Fibroblast of lung (primary cell): Measurements from ENCODE around the gene NTNG1.

ENCODE experiments used
- EZH2 ChIP-seq: IDR thresholded peaks from 2 replicates; pipeline ENCODE4 v1.5.1; 2012; ENCODE audit warnings: low read length, control low read depth, mild to moderate bottlenecking; ENCODE audit errors: missing control alignments
- TF ChIP-seq, protein P1 (sequence below), 2 donors: IDR thresholded peaks in 1 of 2; conservative IDR thresholded peaks in 1 of 2; 1 replicate in 1 of 2; 2 replicates in 1 of 2; pipeline ENCODE4 v1.5.1; 2011 to 2012; ENCODE audit warnings: low read length in 2 of 2, control low read depth in 1 of 2, inconsistent platforms in 1 of 2, low read depth in 1 of 2, mild to moderate bottlenecking in 1 of 2

DNA sequence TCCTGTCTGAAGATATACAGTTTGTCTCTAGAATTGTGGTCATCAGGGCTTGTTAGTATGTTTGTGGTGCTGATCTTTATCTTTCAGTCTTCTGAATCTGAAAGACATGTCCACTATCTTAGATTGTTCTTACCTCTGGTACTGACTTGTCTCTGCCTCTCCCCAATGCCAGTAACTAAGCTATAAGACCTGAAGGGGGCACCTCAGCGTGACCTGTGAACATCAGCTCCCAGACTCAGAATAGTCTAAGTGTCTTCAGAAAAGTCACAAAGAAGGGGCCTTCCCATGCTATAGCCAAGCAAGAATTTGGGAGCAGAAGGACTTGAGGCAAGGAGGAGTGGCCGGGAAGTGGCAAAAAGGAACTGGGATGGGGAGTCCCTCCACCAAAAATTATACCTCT, 178.1 kb downstream of the NTNG1 start:
- TF ChIP-seq, protein P1, sequence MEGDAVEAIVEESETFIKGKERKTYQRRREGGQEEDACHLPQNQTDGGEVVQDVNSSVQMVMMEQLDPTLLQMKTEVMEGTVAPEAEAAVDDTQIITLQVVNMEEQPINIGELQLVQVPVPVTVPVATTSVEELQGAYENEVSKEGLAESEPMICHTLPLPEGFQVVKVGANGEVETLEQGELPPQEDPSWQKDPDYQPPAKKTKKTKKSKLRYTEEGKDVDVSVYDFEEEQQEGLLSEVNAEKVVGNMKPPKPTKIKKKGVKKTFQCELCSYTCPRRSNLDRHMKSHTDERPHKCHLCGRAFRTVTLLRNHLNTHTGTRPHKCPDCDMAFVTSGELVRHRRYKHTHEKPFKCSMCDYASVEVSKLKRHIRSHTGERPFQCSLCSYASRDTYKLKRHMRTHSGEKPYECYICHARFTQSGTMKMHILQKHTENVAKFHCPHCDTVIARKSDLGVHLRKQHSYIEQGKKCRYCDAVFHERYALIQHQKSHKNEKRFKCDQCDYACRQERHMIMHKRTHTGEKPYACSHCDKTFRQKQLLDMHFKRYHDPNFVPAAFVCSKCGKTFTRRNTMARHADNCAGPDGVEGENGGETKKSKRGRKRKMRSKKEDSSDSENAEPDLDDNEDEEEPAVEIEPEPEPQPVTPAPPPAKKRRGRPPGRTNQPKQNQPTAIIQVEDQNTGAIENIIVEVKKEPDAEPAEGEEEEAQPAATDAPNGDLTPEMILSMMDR (conservative IDR thresholded peaks at IDR 0.05 in 1 of 2, IDR thresholded peaks at IDR 0.05 in 1 of 2; ENCODE audit: low read depth in 1 of 2, low read length in 2 of 2) = no peak
- TF ChIP-seq EZH2 = no peak
